ENCODE results near the gene SORCS2.

Gene SORCS2

DNA sequence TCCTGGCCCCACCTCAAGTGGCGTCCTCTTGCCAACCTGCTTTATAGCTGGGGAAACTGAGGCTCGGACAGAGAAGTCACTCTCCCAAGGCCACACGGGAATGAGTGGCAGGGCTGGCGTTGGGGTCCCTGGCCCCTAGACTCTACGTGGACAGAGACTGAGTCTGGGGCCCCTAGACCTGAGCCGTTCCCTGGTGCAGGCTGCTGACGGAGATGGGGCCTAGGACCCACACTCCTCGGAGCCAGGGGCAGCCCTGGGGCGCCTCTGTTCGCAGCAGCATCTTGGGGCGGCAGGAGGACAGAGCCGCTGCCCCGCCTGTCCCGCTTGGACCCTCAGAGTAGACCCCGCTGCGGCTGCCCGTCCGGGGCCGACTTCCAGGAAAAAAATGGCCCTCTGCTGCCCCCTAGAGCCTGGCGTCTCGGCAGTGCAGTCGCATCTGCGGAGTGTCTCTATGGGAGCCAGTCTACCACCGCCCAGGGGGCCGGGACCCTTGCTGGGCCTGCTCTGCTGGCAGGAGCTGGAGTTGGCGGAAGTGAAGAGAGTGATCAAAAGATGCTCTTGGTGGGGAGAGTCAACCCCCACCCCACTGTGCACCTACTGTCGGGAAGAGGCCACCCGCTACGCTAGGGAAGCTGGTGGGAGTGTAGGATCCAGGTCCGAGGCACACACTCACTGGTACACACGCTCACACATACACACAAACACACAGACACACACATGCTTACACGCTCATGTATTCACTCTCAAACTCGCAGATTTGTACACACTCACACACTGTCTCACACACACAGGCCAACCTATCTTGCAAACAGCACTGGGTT, 527.2 kb downstream of the SORCS2 start:
- ATAC-seq: peak; percentile 58
- peak; percentile 59 to 82 for DNase-seq (ENCODE audit: low spot score in 2 of 2)
- H3K36me3 Mint-ChIP-seq: no peaks in the 10 kb centered on the region

DNA sequence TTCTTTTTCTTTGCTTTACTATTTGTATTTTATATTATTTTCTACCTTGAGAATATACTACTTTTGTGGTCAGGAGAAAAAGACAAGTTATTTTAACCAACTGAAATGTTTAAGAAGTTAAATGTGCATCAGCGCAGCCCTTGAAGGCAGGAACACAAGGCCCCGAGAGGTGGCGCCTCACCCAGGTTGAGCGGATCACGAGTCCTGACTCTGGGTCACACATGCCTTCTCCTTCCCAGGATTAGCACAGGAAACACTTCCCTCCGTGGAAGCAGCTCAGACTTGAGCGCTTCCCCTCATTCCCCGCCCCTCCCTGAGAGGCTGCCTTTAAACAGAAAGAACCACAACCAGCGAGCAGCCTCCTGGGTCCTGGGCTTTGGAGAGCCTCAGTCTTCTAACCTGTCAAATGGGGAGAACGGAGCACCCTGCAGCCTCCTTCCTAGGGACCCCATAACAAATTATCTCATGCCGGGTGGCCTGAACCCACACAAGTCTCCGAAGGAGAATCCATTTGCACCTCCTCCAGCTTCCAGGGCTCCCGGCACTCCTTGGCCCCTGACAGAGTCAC, 529.7 kb downstream of the SORCS2 start:
- ATAC-seq (no peak), DNase-seq (ENCODE audit: low spot score in 2 of 2) (no peak)
- Mint-ChIP-seq H3K36me3 (no peaks in the 10 kb centered on the region), H3K4me1 (no peaks in the 10 kb centered on the region), H3K9me3 (peaks cover 7% of the 10 kb centered on the region), H3K4me3 (no peak overlapping the region), H3K27ac (no peak overlapping the region)

More for the DNA sequence above, 527.2 kb downstream of the SORCS2 start:
- Mint-ChIP-seq H3K4me1 (no peaks in the 10 kb centered on the region), H3K27ac (no peak overlapping the region), H3K4me3 (no peak overlapping the region), H3K9me3 (peaks cover 7% of the 10 kb centered on the region)

DNA sequence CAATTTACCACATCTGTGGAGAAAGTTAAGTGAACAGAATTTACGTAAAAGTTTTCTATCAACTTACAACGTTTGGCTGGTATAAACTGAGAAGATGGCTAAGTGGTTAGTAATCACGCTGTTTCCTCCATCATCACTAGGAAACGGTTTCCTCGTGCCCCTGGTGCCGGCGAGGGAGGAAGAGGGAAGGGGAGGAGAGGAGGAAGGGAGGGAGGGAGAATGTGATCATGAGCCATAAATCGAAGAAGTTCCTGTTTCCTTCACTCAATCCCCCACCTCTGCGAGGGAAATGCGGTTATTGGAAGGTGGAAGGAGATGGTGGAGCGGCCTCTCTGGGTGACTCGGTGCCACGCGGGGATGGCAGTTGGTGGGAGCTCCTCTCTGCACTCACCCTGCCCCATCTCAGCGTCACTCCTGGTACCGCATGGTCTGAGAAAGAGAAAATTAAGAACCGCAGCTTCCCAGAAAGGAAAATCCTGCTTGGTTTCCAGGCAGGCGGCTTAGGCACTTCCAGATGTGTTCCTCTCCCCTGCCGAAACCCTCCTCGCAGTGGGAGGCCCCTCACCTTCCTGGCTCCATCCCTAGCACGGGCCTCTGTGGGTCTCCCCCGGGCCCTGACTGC, 530.5 kb downstream of the SORCS2 start:
- Mint-ChIP-seq H3K4me1 (no peaks in the 10 kb centered on the region), H3K4me3 (no peak overlapping the region)
- no peak for ATAC-seq

DNA sequence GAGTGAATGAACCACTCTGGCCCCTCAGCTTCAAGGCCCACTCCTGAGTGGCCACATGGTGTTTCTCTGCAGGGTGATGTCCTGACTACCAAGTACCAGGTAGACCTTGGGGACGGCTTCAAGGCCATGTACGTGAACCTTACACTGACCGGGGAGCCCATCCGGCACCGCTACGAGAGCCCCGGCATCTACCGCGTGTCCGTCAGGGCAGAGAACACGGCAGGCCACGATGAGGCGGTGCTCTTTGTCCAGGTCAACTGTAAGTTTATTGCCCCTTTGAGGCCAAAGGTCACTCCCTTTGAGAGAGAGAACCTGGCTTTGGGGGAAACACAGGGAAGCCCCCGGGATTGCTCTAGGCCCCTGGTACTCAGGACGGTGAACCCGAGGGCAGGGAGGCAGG, 531.3 kb downstream of the SORCS2 start:
- no peaks in the 10 kb centered on the region for H3K4me1 Mint-ChIP-seq
- no peak overlapping the region for H3K27ac Mint-ChIP-seq
- peaks cover 7% of the 10 kb centered on the region for H3K9me3 Mint-ChIP-seq
- no peaks in the 10 kb centered on the region for H3K36me3 Mint-ChIP-seq
- no peak for ATAC-seq
- DNase-seq (ENCODE audit: low spot score in 2 of 2): no peak
- no peak overlapping the region for H3K4me3 Mint-ChIP-seq

More for the DNA sequence above, 530.5 kb downstream of the SORCS2 start:
- no peaks in the 10 kb centered on the region for H3K36me3 Mint-ChIP-seq
- H3K9me3 Mint-ChIP-seq: peaks cover 7% of the 10 kb centered on the region
- no peak overlapping the region for H3K27ac Mint-ChIP-seq
- no peak for DNase-seq (ENCODE audit: low spot score in 2 of 2)

DNA sequence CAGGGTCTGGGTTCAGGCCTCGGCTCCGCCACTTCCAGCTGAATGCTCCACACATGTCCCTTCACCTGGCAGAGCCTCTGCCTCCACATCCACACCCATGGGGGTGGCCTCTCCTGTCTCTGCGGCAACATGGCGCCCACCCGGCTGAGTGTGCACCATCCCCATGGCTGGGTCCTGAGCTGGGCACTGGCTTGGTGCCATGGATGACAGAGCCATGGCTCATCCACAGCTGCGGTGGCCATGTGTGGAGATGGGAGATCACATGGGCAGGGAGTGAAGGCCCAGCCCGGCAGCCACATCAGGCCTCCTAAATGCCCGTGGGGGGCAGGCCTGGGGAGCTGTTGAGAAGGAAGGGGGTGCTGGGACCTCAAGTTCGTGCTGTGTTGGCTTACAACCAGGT, 533.6 kb downstream of the SORCS2 start:
- DNase-seq (ENCODE audit: low spot score in 2 of 2) (no peak), ATAC-seq (no peak)
- Mint-ChIP-seq H3K4me1 (no peaks in the 10 kb centered on the region), H3K4me3 (no peak overlapping the region), H3K9me3 (peaks cover 7% of the 10 kb centered on the region), H3K27ac (no peak overlapping the region), H3K36me3 (no peaks in the 10 kb centered on the region)

DNA sequence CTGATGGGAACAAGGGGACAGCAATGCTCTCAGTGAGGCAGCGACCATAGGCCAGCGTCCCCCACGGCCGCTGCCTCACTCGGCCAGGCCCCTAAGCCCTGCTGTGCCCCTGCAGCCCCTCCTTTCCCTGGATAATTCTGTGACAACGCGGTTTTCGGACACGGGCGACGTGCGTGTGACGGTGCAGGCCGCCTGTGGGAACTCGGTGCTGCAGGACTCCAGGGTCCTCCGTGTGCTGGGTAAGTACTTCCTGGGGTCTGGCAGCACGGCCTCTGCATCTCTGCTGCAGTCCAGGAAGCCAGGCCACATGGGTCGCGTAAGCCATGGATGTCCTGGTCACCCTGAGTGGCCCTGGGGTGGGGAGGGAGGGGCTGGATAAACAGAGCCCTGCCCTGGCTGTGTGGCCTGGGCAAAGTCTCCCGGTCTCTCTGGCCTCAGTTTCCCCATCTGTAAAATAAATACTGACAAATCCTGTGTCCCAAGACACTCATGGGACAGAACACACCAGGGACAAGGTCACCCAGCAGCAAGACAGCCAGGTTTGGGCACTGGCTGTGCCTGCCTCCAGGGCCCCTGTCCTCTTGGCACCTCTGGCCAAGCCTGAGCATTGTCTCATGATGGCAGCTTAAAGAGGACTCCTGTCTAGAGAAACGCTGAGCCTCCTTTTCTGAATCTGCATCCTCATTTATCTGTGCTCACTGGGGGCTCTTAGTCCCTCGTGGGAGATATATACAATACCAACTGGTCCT, 534.5 kb downstream of the SORCS2 start:
- Mint-ChIP-seq H3K4me1 (no peaks in the 10 kb centered on the region), H3K27ac (no peak overlapping the region), H3K9me3 (peaks cover 7% of the 10 kb centered on the region), H3K36me3 (no peaks in the 10 kb centered on the region), H3K4me3 (no peak overlapping the region)
- ATAC-seq (no peak), DNase-seq (ENCODE audit: low spot score in 2 of 2) (no peak)

DNA sequence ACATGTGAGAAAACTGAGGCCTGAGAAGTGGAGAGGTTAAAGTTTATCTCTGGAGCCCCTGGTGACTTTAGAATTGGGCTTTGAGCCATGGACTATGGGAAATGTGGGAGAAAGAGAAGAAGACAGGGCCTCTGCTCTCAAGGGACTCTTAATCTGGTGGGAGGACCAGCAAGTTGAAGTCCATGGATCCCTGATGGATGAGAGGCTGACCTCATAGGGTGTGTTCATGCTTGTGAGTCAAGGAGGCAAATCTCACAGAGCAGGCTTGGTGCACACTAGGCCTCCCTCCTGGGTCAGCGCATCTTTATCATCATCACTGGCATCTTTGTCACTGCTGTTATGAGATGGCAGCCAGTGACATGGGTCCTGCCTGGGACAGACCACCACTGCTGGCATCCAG, 535.4 kb downstream of the SORCS2 start:
- no peak for ATAC-seq
- Mint-ChIP-seq H3K36me3 (no peaks in the 10 kb centered on the region), H3K4me1 (no peaks in the 10 kb centered on the region), H3K9me3 (peaks cover 7% of the 10 kb centered on the region), H3K27ac (no peak overlapping the region), H3K4me3 (no peak overlapping the region)
- no peak for DNase-seq (ENCODE audit: low spot score in 2 of 2)

DNA sequence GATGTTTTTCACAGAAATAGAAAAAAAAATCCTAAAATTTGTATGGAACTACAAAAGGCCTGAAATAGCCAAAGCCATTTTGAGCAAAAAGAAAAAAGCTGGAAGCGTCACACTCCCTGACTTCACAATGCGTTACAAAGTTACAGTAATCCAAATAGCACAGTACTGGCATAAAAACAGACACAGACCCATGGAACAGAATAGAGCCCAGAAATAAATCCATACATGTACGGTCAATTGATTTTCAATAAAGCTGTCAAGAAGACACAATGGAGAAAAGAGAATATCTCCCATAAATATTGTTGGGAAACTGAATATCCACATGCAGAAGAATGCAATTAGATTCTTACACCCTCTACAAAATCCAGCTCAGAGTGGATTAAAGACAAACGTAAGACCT, 539.1 kb downstream of the SORCS2 start:
- ATAC-seq: no peak
- no peaks in the 10 kb centered on the region for H3K4me1 Mint-ChIP-seq
- no peak overlapping the region for H3K27ac Mint-ChIP-seq
- DNase-seq (ENCODE audit: low spot score in 2 of 2): no peak
- no peaks in the 10 kb centered on the region for H3K36me3 Mint-ChIP-seq
- H3K9me3 Mint-ChIP-seq: no peaks in the 10 kb centered on the region
- H3K4me3 Mint-ChIP-seq: no peak overlapping the region

DNA sequence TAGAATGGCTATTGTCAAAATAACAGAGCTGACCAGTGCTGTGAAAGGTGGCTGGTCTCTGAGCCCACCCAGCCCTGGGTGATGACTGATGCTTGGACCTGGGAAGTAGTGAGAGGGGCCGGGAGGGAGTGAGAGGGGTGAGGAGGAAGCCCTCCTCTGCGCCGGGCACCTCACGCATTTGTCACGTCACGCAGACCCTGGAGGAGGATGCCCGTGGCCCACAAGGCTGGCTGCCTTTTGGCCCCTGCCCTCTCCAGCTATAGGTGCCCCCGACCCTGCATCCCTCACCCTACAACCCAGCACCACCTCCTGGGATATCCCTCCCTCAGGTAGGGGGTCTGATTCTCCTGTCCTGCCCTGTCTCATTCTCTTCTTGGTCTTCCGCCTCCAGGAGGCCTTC, 539.9 kb downstream of the SORCS2 start:
- Mint-ChIP-seq H3K27ac (no peak overlapping the region), H3K4me3 (no peak overlapping the region), H3K4me1 (no peaks in the 10 kb centered on the region), H3K9me3 (no peaks in the 10 kb centered on the region), H3K36me3 (no peaks in the 10 kb centered on the region)
- DNase-seq (ENCODE audit: low spot score in 2 of 2) (no peak), ATAC-seq (no peak)

DNA sequence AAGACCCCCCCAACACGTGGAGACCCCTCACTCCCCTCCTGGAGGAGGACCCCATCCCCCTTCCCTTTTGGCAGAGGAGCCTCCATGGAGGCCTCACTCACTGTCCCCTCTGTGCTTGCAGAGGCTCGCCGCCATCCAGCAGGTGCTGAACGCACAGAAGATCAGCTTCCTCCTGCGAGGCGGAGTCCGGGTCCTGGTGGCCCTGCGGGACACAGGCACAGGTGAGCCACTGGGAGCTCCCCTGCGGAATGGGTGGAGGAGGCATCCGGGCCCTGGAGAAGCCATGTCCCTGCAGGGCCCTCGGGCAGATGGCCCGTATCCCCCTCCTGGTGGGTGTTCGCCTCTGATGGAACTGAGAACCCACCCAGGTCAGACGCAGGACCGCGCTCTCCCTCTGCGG, 540.9 kb downstream of the SORCS2 start:
- H3K9me3 Mint-ChIP-seq: no peaks in the 10 kb centered on the region
- DNase-seq (ENCODE audit: low spot score in 2 of 2) (no peak), ATAC-seq (no peak)
- H3K27ac Mint-ChIP-seq: no peak overlapping the region
- H3K4me1 Mint-ChIP-seq: no peaks in the 10 kb centered on the region
- H3K4me3 Mint-ChIP-seq: no peak overlapping the region
- H3K36me3 Mint-ChIP-seq: no peaks in the 10 kb centered on the region

DNA sequence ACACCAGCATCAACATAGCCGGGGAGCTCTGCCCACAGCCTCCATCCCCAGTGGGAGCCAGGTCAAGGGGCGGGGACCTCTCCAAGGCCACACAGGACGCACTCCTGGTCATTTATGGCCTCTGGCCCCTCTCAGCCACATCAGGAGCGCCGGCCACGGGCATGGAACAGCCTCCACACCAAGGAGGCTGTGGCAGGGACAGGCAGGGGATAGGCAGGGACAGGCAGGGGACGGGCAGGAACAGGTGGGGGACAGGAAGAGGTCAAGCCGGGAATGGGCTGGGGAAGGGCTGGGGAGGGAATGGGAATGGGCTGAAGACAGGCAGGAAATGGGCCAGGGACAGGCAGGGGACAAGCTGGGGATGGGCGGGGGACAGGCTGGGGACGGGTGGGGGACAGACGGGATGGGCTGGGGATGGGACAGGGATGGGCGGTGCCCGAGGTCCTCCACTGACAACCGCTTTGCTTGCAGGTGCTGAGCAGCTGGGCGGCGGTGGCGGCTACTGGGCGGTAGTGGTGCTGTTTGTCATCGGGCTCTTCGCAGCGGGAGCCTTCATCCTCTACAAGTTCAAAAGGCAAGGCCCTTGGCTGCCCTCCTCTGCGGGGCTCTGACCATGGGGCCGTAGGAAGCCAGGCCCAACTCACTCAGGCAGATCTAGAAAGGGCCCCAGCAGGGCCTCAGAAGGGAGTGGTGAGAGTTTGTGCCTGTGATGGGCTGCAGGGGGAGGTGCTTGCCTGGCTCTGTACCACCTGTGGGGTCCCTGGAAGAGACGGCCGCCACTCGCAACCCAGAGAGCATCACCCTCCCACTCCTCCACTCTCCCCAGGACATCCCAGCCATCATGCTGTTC, 541.7 kb downstream of the SORCS2 start:
- no peaks in the 10 kb centered on the region for H3K9me3 Mint-ChIP-seq
- H3K36me3 Mint-ChIP-seq: no peaks in the 10 kb centered on the region
- no peak overlapping the region for H3K4me3 Mint-ChIP-seq
- H3K27ac Mint-ChIP-seq: no peak overlapping the region
- ATAC-seq (no peak), DNase-seq (ENCODE audit: low spot score in 2 of 2) (no peak)
- H3K4me1 Mint-ChIP-seq: no peaks in the 10 kb centered on the region

DNA sequence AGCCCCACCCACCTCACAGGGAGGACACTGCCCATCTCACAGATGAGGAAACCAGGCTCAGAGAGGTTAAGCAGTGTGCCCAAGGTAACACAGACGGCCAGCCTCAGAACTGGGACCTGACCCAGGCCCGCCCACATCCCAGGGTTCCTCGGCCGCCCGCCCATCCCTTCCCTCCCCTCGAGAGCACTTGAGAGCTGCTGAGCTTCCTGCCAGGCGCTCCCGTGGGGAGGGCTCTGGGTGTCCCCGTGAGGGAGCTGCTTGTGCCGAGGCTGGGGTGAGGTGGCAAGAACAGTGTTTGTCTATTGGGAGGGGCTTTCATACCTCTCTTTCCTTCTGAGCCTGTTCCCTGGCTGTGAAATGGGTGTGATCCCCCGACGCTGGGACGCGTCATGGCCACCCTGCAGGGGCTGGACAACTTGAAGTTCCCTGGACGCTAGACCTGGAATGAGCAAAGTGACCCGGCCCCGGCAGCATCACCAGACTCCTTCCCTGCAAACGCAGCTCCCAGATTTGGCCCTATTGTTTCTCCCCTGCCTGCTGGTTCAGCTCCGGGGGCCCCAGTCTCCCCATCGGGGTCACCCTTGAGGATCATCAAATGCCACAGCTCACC, 542.4 kb downstream of the SORCS2 start:
- H3K36me3 Mint-ChIP-seq: no peaks in the 10 kb centered on the region
- no peaks in the 10 kb centered on the region for H3K9me3 Mint-ChIP-seq
- ATAC-seq (no peak), DNase-seq (ENCODE audit: low spot score in 2 of 2) (no peak)
- no peak overlapping the region for H3K4me3 Mint-ChIP-seq
- H3K4me1 Mint-ChIP-seq: no peaks in the 10 kb centered on the region
- H3K27ac Mint-ChIP-seq: no peak overlapping the region

DNA sequence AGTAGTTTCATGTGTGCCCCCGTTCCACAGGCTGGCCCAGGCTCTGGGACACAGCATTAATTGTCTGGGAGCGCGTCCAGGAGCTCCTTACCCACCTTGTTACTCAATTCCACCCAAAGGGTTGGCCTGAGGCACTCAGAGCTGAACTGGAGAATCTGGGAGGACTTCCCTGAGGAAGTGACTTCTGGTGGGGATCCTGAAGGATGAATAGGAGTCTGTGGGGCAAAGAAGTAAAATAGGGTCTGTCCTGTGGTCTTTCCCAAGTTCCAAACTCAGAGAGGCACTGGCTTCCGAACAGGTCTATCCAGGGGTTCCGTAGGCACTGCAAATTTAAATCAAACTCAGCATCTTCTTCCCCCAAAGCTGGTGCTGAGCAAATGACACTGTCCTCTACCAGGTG, 543.1 kb downstream of the SORCS2 start:
- Mint-ChIP-seq H3K36me3 (no peaks in the 10 kb centered on the region), H3K4me1 (no peaks in the 10 kb centered on the region), H3K4me3 (no peak overlapping the region), H3K27ac (no peak overlapping the region), H3K9me3 (no peaks in the 10 kb centered on the region)
- no peak for DNase-seq (ENCODE audit: low spot score in 2 of 2)
- no peak for ATAC-seq

DNA sequence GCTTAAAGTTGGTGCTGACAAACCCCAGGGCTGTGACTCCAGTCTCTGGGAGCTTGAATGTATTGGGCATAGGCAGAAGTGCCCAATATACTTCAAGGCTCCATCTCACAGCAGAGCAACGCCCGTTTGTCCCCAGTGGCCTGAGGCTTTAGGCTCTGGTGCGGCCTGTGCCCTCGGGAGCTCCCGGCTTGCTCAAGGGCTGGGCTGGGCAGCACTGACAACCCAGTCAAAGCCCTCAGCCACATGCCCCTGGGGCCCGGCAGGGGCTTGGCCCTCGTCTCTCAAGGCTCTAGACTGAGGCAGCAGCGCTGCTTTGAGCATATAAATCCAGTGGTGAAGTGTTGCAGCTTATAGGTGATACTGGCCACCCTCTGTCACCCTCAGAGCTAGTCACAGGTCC, 543.6 kb downstream of the SORCS2 start:
- DNase-seq (ENCODE audit: low spot score in 2 of 2): no peak
- H3K9me3 Mint-ChIP-seq: no peaks in the 10 kb centered on the region
- H3K4me1 Mint-ChIP-seq: no peaks in the 10 kb centered on the region
- H3K36me3 Mint-ChIP-seq: no peaks in the 10 kb centered on the region
- H3K27ac Mint-ChIP-seq: no peak overlapping the region
- H3K4me3 Mint-ChIP-seq: no peak overlapping the region
- no peak for ATAC-seq
